Testis (tissue), 2 donors: ENCODE results near the gene RABGGTA.

ENCODE experiments used
- CTCF ChIP-seq, 3 experiments: fragments of 450-650 bp in 2 of 3; fragments of 200-600 bp in 1 of 3; sonication (generic) in 1 of 3; IDR thresholded peaks; one replicate each; pipeline ENCODE4 v1.5.1; 2016 to 2019; ENCODE audit warnings: antibody characterized with exemption in 3 of 3, mild to moderate bottlenecking in 2 of 3, moderate library complexity in 1 of 3
- POLR2A ChIP-seq: fragments of 450-650 bp; IDR thresholded peaks from one replicate; pipeline ENCODE4 v1.6.1; 2017; ENCODE audit warnings: antibody characterized with exemption, mild to moderate bottlenecking, moderate library complexity

- TF ChIP-seq POLR2A (no peak), CTCF (IDR thresholded peaks at IDR 0.05) (no peak)
These were observed 15.3 kb downstream of the RABGGTA start for GRCh38 chr14:24255931-24256711.
